COLO668 (cell line): ENCODE results near the gene MCL1.
A peak's percentile ranks its signal among the peaks of the same experiment; 100 is the strongest.
"Not testable (repeated sequence)": the region's sequence is repeated elsewhere in the genome, so short reads cannot be mapped to it uniquely, and the experiment has no call there.

ENCODE experiments used
- DNase-seq: peaks from one replicate; lab custom pipeline; 2025; ENCODE audit not compliant: unreplicated experiment; lab: John Stamatoyannopoulos, UW

Gene MCL1

GRCh38 chr1:150603711-150604110, 24.3 kb upstream of the MCL1 start:
- no peak for DNase-seq

- not testable (repeated sequence) for DNase-seq
Observed at GRCh38 chr1:150602372-150602771, 23.0 kb upstream of the MCL1 start.

GRCh38 chr1:150601540-150601939, 22.1 kb upstream of the MCL1 start:
- DNase-seq = no peak

- not testable (repeated sequence) for DNase-seq
Observed at GRCh38 chr1:150598346-150598745, 18.9 kb upstream of the MCL1 start.

- DNase-seq = no peak
Observed at GRCh38 chr1:150596976-150597375, 17.6 kb upstream of the MCL1 start.

- no peak for DNase-seq
Observed at GRCh38 chr1:150596095-150596892, 16.9 kb upstream of the MCL1 start.

GRCh38 chr1:150582371-150582770, 3.0 kb upstream of the MCL1 start:
- no peak for DNase-seq

GRCh38 chr1:150581962-150582361, 2.6 kb upstream of the MCL1 start:
- DNase-seq = not testable (repeated sequence)

- not testable (repeated sequence) for DNase-seq
Observed at GRCh38 chr1:150581437-150581836, 2.0 kb upstream of the MCL1 start.

- not testable (repeated sequence) for DNase-seq
Observed at GRCh38 chr1:150580966-150581365, 1.6 kb upstream of the MCL1 start.

GRCh38 chr1:150579945-150580642, 684 bp upstream of the MCL1 start:
- DNase-seq = no peak

GRCh38 chr1:150578272-150579109, 919 bp downstream of the MCL1 start:
- DNase-seq = peak; percentile 76

- no peak for DNase-seq
Observed at GRCh38 chr1:150577557-150578271, 1.7 kb downstream of the MCL1 start.

GRCh38 chr1:150576794-150577556, 2.4 kb downstream of the MCL1 start:
- DNase-seq = no peak

GRCh38 chr1:150576367-150576711, 3.1 kb downstream of the MCL1 start:
- no peak for DNase-seq

- no peak for DNase-seq
Observed at GRCh38 chr1:150575518-150576366, 3.7 kb downstream of the MCL1 start.

GRCh38 chr1:150575072-150575489, 4.3 kb downstream of the MCL1 start:
- DNase-seq = no peak

- no peak for DNase-seq
Observed at GRCh38 chr1:150574260-150575071, 4.9 kb downstream of the MCL1 start.
